ENCODE results near the gene PTPN1. TPM values are rescaled to one million over a fixed set of nuclear protein-coding genes. Genes with fewer than 3 reads are reported as not detected.

The PTPN1 gene
- total and polyA plus RNA-seq, 2 of the 13 experiments (the other 11 are each of a cell fraction or from before 2014, with no cell fraction given) = 17.7 to 37.2 TPM

- TF ChIP-seq, protein P1, sequence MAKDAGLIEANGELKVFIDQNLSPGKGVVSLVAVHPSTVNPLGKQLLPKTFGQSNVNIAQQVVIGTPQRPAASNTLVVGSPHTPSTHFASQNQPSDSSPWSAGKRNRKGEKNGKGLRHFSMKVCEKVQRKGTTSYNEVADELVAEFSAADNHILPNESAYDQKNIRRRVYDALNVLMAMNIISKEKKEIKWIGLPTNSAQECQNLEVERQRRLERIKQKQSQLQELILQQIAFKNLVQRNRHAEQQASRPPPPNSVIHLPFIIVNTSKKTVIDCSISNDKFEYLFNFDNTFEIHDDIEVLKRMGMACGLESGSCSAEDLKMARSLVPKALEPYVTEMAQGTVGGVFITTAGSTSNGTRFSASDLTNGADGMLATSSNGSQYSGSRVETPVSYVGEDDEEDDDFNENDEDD (CRISPR knock-in tag; IDR thresholded peaks at IDR 0.05; ENCODE audit: borderline replicate concordance) = peak; percentile 75; the same call in 1 of the 2 replicates
- TF ChIP-seq ISL2 (CRISPR knock-in tag; IDR thresholded peaks at IDR 0.05) (peak; percentile 57), FLYWCH1 (CRISPR knock-in tag; IDR thresholded peaks at IDR 0.05) (no peak), BHLHE40 (IDR thresholded peaks at IDR 0.05; ENCODE audit: low read length) (no peak), BATF2 (CRISPR knock-in tag; IDR thresholded peaks at IDR 0.05) (no peak), ZNF775 (CRISPR knock-in tag; IDR thresholded peaks at IDR 0.05; ENCODE audit: borderline replicate concordance) (no peak), ZNF143 (CRISPR knock-in tag; IDR thresholded peaks at IDR 0.05) (peak; percentile 49; the same call in 1 of the 2 replicates), CBX2 (IDR thresholded peaks at IDR 0.05; ENCODE audit: low read depth, low read length) (no peak), CBX2 (CRISPR knock-in tag; IDR thresholded peaks at IDR 0.05; ENCODE audit: low read depth) (no peak), KLF13 (CRISPR knock-in tag; IDR thresholded peaks at IDR 0.05) (no peak), THAP11 (CRISPR knock-in tag; IDR thresholded peaks at IDR 0.05) (peak; percentile 75), THYN1 (CRISPR knock-in tag; IDR thresholded peaks at IDR 0.05; ENCODE audit: borderline replicate concordance, low read depth) (no peak), ZNF260 (CRISPR knock-in tag; IDR thresholded peaks at IDR 0.05; ENCODE audit: borderline replicate concordance, low read depth) (0 out of 2 replicates have a peak, but pooled peaks have one; percentile 67), KDM5B (CRISPR knock-in tag; IDR thresholded peaks at IDR 0.05; ENCODE audit: borderline replicate concordance) (peak; percentile 75; the same call in 1 of the 2 replicates), ZKSCAN5 (CRISPR knock-in tag; IDR thresholded peaks at IDR 0.05) (no peak), ZBTB40 (IDR thresholded peaks at IDR 0.05) (no peak), ZBTB40 (CRISPR knock-in tag; IDR thresholded peaks at IDR 0.05) (no peak), SUZ12 (IDR thresholded peaks at IDR 0.05; ENCODE audit: low read depth, low read length) (no peak), CREB1 (IDR thresholded peaks at IDR 0.05) (no peak), CREB1 (CRISPR knock-in tag; IDR thresholded peaks at IDR 0.05) (no peak)
Observed at GRCh38 chr20:50478162-50478990, 31.8 kb upstream of the PTPN1 start (continued).
